Measurements from ENCODE around the gene RNF20.

Gene RNF20

GRCh38 chr9:101590901-101591300 lies 57.2 kb downstream of the RNF20 start:
- DNase-seq (ENCODE audit: low spot score): no peak

- no peak for DNase-seq (ENCODE audit: low spot score)
These were observed 58.3 kb downstream of the RNF20 start for GRCh38 chr9:101591787-101592446.

- DNase-seq (ENCODE audit: low spot score): no peak
These were observed 59.1 kb downstream of the RNF20 start for GRCh38 chr9:101592788-101593187.

GRCh38 chr9:101593345-101593744 lies 59.7 kb downstream of the RNF20 start:
- no peak for DNase-seq (ENCODE audit: low spot score)

- DNase-seq (ENCODE audit: low spot score): no peak
These were observed 61.1 kb downstream of the RNF20 start, which contains the start of gene PPP3R2 for GRCh38 chr9:101594796-101595195. Gene PPP3R2 (minus strand): TSS chr9:101594969. CDS start chr9:101594921, 48 bp downstream.

- peak; percentile 74 for DNase-seq (ENCODE audit: low spot score)
These were observed 68.5 kb downstream of the RNF20 start for GRCh38 chr9:101601904-101602765.

- no peak for DNase-seq (ENCODE audit: low spot score)
These were observed 70.6 kb downstream of the RNF20 start for GRCh38 chr9:101604296-101604695.

GRCh38 chr9:101605547-101605946 lies 71.9 kb downstream of the RNF20 start:
- no peak for DNase-seq (ENCODE audit: low spot score)

Data from HuH-7 (cell line).